Measurements from ENCODE around the gene C12orf50. TPM values are rescaled to one million over a fixed set of nuclear protein-coding genes. Genes with fewer than 3 reads are reported as not detected.

The C12orf50 gene
- polyA plus RNA-seq, 1 experiment: not detected

- POLR2A ChIA-PET: no interaction called here
- Histone ChIP-seq H3K4me3 (ENCODE audit: low read depth, low read length) (no peak overlapping the region), H3K36me3 (ENCODE audit: control insufficient read depth, insufficient read depth, low read length) (no peaks in the 10 kb centered on the region), H3K27me3 (ENCODE audit: control insufficient read depth, insufficient read depth, low read length) (no peaks in the 10 kb centered on the region)
- DNase-seq (ENCODE audit: low read depth): no peak
- TF ChIP-seq CTCF (IDR thresholded peaks at IDR 0.05; ENCODE audit: insufficient read depth, low read depth, low read length): no peak
- CTCF ChIA-PET: no interaction called here
Measured at GRCh38 chr12:87935216-87935615, 94.0 kb downstream of the C12orf50 start.

- ChIA-PET CTCF (no interaction called here), POLR2A (no interaction called here)
- Histone ChIP-seq H3K4me3 (ENCODE audit: low read depth, low read length) (no peak overlapping the region), H3K27me3 (ENCODE audit: control insufficient read depth, insufficient read depth, low read length) (no peaks in the 10 kb centered on the region), H3K36me3 (ENCODE audit: control insufficient read depth, insufficient read depth, low read length) (no peaks in the 10 kb centered on the region)
- TF ChIP-seq CTCF (IDR thresholded peaks at IDR 0.05; ENCODE audit: insufficient read depth, low read depth, low read length): no peak
- no peak for DNase-seq (ENCODE audit: low read depth)
Measured at GRCh38 chr12:87933991-87934390, 95.2 kb downstream of the C12orf50 start.

GRCh38 chr12:87931812-87932211 is 97.4 kb downstream of the C12orf50 start:
- TF ChIP-seq CTCF (IDR thresholded peaks at IDR 0.05; ENCODE audit: insufficient read depth, low read depth, low read length): no peak
- CTCF ChIA-PET: no interaction called here
- DNase-seq (ENCODE audit: low read depth): no peak
- POLR2A ChIA-PET: no interaction called here
- Histone ChIP-seq H3K27me3 (ENCODE audit: control insufficient read depth, insufficient read depth, low read length) (no peaks in the 10 kb centered on the region; the same call in 1 of the 2 replicates), H3K36me3 (ENCODE audit: control insufficient read depth, insufficient read depth, low read length) (no peaks in the 10 kb centered on the region), H3K4me3 (ENCODE audit: low read depth, low read length) (no peak overlapping the region)

GRCh38 chr12:87930627-87931026 is 98.6 kb downstream of the C12orf50 start:
- no peak for TF ChIP-seq CTCF (IDR thresholded peaks at IDR 0.05; ENCODE audit: insufficient read depth, low read depth, low read length)
- no peaks in the 10 kb centered on the region for H3K36me3 ChIP-seq (ENCODE audit: control insufficient read depth, insufficient read depth, low read length)
- CTCF ChIA-PET: no interaction called here
- POLR2A ChIA-PET: no interaction called here
- H3K27me3 ChIP-seq (ENCODE audit: control insufficient read depth, insufficient read depth, low read length): no peaks in the 10 kb centered on the region; the same call in 1 of the 2 replicates
- H3K4me3 ChIP-seq (ENCODE audit: low read depth, low read length): no peak overlapping the region
- DNase-seq (ENCODE audit: low read depth): no peak

Small RNA genes lying within 50 kb of the gene (small RNA-seq; reads per million reads assigned to genes)
- not detected for gene RNA5SP364 (ENCODE audit: insufficient read length, low read depth, low replicate concordance)

Other genes starting within 250 kb of the C12orf50 start
- 1.8 and 4.9 TPM in 2 replicates for gene CEP290, start 112.7 kb upstream of the C12orf50 start, polyA plus RNA-seq (2011; rRNA removed)
- gene TMTC3, start 112.9 kb upstream of the C12orf50 start, polyA plus RNA-seq (2011; rRNA removed): 10.5 and 26.6 TPM in 2 replicates